ENCODE data around the gene FAM219A. TPM values are rescaled to one million over a fixed set of nuclear protein-coding genes. Genes with fewer than 3 reads are reported as not detected.

The FAM219A gene
- total RNA-seq, 4 donors from 2014 or later = 12.6 to 19.2 (median 17.0) TPM

DNA sequence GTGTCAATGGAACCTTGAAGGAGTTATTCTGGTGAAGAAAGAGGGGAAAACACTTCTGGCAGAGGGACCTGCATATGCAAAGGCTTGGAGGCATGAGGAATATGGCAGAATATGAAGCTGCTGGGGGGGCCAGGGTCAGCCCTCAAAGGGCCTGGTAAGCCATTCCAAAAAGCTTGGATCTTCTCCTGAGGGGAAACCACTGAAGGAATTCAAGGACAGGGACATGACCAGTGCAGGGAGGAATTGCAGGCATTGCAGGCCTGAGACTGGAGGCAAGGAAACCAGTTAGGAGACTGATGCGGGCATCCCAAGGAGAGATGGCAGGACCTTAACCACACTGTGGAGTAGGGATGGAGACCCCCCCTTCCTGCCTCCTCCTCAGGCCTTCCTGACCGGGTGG is 43.0 kb upstream of the FAM219A start:
- TF ChIP-seq POLR2AphosphoS5 (IDR thresholded peaks at IDR 0.05) (no peak), EP300 (IDR thresholded peaks at IDR 0.05) (no peak), POLR2A (IDR thresholded peaks at IDR 0.05; ENCODE audit: low read depth) (no peak), CTCF (IDR thresholded peaks at IDR 0.05) (no peak)
- Histone ChIP-seq H3K27ac (replicated peaks in 1 of 4) (no peak overlapping the region), H3K9me3 (no peaks in the 10 kb centered on the region), H3K4me3 (no peak overlapping the region), H3K27me3 (no peaks in the 10 kb centered on the region), H3K4me1 (peaks cover 14 to 29% (median 27%) of the 10 kb centered on the region in 4 donors), H3K36me3 (no peaks in the 10 kb centered on the region)
- DNase-seq (ENCODE audit: extremely low spot score) = no peak
- 48% methylated on average over 2 of the region's 2 CpGs for WGBS
- intact Hi-C loops (cut with DNase I) = loop anchor here (2.0 kb wide), 1 partner anchor 99 kb away; no protein-coding TSS in a partner anchor

DNA sequence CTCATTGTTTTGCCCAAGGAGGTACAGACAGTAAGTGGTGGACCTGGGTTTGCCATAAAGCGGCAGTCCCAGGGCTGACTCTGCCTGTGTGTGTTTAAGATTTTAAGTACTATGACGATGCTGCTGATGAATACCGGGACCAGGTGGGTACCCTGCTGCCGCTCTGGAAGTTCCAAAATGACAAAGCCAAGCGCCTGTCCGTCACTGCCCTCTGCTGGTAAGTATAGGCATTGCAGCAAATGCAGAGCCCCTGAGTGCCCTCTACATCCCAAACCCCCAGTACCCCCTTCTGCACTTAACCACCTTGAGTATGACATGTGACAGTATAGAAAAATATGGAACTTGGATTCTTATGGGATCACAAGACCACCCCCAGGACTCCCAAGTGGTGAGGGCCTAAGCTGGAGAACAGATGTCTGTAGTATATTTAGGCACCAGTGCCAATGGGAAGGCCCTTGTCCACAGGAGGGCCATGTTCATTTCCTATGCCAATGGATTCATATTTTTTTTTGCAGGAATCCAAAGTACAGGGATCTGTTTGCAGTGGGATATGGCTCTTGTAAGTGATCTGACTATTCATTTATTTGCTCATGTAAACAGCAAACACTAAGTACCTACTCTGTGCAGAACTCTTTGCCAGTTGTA is 42.4 kb upstream of the FAM219A start:
- 7% methylated on average over 3 of the region's 6 CpGs for WGBS
- no peak for DNase-seq (ENCODE audit: extremely low spot score)
- no peak overlapping the region for H3K27ac ChIP-seq (replicated peaks in 1 of 4)
- H3K9me3 ChIP-seq = no peaks in the 10 kb centered on the region
- H3K4me3 ChIP-seq = no peak overlapping the region
- no peaks in the 10 kb centered on the region for H3K36me3 ChIP-seq
- no peaks in the 10 kb centered on the region for H3K27me3 ChIP-seq
- intact Hi-C loops (cut with DNase I) = loop anchor here (1.0 to 2.0 kb wide), 2 partner anchors 63 to 98 kb away; no protein-coding TSS in a partner anchor
- peaks cover 14 to 29% (median 27%) of the 10 kb centered on the region in 4 donors for H3K4me1 ChIP-seq
- TF ChIP-seq POLR2A (IDR thresholded peaks at IDR 0.05; ENCODE audit: low read depth) = no peak
- no peak for TF ChIP-seq EP300 (IDR thresholded peaks at IDR 0.05)
- peak in 2 of 3 experiments; percentile 90 to 97 for TF ChIP-seq CTCF (IDR thresholded peaks at IDR 0.05)
- TF ChIP-seq POLR2AphosphoS5 (IDR thresholded peaks at IDR 0.05) = no peak

DNA sequence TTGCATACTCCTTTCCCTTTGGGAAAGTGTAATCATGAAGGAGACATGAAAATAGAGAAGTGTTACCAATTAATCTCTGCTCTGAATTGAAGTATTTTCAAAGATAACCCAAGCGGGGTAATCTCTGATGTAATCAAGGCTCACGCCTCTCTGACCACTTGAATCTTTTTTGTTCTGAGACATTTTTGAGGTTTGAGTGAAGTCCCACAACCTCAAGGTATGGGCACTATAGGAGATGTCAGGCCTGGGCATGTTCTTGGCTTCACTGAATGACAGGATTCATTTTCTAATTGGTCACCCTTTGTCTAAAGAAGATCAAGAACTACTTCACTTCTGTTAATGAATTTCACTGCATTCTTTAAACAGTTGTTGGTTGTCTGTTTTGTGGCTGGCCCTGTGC is 40.7 kb upstream of the FAM219A start:
- 70% methylated on average over 2 of the region's 2 CpGs for WGBS
- TF ChIP-seq POLR2A (IDR thresholded peaks at IDR 0.05; ENCODE audit: low read depth) = no peak
- TF ChIP-seq EP300 (IDR thresholded peaks at IDR 0.05) = no peak
- no peak for TF ChIP-seq POLR2AphosphoS5 (IDR thresholded peaks at IDR 0.05)
- no peak for TF ChIP-seq CTCF (IDR thresholded peaks at IDR 0.05)
- DNase-seq (ENCODE audit: extremely low spot score) = no peak
- intact Hi-C loops (cut with DNase I) = no loop called here
- Histone ChIP-seq H3K9me3 (no peaks in the 10 kb centered on the region), H3K4me3 (no peak overlapping the region), H3K36me3 (no peaks in the 10 kb centered on the region), H3K27ac (replicated peaks in 1 of 4) (no peak overlapping the region), H3K27me3 (no peaks in the 10 kb centered on the region), H3K4me1 (peaks cover 14 to 29% (median 27%) of the 10 kb centered on the region in 4 donors)

DNA sequence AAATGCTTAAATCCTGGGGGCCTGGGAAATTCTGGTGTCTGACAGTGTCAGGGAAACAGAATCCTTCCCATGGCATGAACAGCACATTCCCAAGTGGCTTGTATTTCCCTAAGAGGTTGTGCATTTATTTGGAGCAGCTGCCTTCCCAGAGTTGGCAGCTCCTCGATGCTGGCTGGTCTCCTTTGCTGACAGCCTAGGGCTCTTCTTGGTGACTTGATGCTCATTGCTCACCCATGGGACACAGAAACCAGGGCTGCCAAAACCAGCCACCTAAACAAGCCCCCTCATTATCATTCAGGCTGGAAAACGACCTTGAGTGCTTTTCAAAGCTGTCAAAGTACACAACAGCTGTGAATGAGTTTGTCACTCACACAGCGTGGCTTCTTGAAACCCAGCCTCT is 40.2 kb upstream of the FAM219A start:
- intact Hi-C loops (cut with DNase I) = no loop called here

More for the DNA sequence above, 40.2 kb upstream of the FAM219A start:
- Histone ChIP-seq H3K4me1 (peaks cover 14 to 29% (median 26%) of the 10 kb centered on the region in 4 donors), H3K27me3 (no peaks in the 10 kb centered on the region), H3K27ac (replicated peaks in 1 of 4) (no peak overlapping the region), H3K9me3 (no peaks in the 10 kb centered on the region), H3K4me3 (no peak overlapping the region), H3K36me3 (no peaks in the 10 kb centered on the region)
- DNase-seq (ENCODE audit: extremely low spot score) = no peak
- no peak for TF ChIP-seq POLR2A (IDR thresholded peaks at IDR 0.05; ENCODE audit: low read depth)
- TF ChIP-seq EP300 (IDR thresholded peaks at IDR 0.05) = no peak
- TF ChIP-seq POLR2AphosphoS5 (IDR thresholded peaks at IDR 0.05) = no peak
- TF ChIP-seq CTCF (IDR thresholded peaks at IDR 0.05) = no peak
- WGBS = 33% methylated on average over 3 of the region's 3 CpGs

Measured in esophagus muscularis mucosa (tissue), 4 donors.